ENCODE results near the gene SUGP2. TPM values are rescaled to one million over a fixed set of nuclear protein-coding genes. Genes with fewer than 3 reads are reported as not detected.

SUGP2 gene
- total RNA-seq, 3 donors from 2014 or later = 65.4 to 93.4 (median 69.8) TPM

GRCh38 chr19:19039901-19040300 is 6.6 kb upstream of the SUGP2 start:
- ATAC-seq = no peak
- no peak for TF ChIP-seq CTCF (IDR thresholded peaks at IDR 0.05)

GRCh38 chr19:19034204-19034624 is 897 bp upstream of the SUGP2 start:
- DNase-seq (peak; percentile 78 to 82 (median 80)), ATAC-seq (peak; percentile 81)
- H3K36me3 ChIP-seq (ENCODE audit: low read depth) = no peaks in the 10 kb centered on the region
- peaks cover 16% of the 10 kb centered on the region for H3K4me1 ChIP-seq (ENCODE audit: low read depth)
- H3K9me3 ChIP-seq = no peaks in the 10 kb centered on the region
- no peak overlapping the region for H3K4me3 ChIP-seq
- TF ChIP-seq CTCF (IDR thresholded peaks at IDR 0.05) = no peak
- intact Hi-C loops (cut with DNase I, micrococcal nuclease) = no loop called here

More at GRCh38 chr19:19039901-19040300, 6.6 kb upstream of the SUGP2 start:
- no peak overlapping the region for H3K4me3 ChIP-seq
- DNase-seq = no peak
- H3K4me1 ChIP-seq (ENCODE audit: low read depth) = no peaks in the 10 kb centered on the region
- H3K36me3 ChIP-seq (ENCODE audit: low read depth) = no peaks in the 10 kb centered on the region
- no peaks in the 10 kb centered on the region for H3K9me3 ChIP-seq
- intact Hi-C loops (cut with DNase I, micrococcal nuclease) = no loop called here

GRCh38 chr19:19033176-19033425 is 216 bp downstream of the SUGP2 start:
- H3K9me3 ChIP-seq = no peaks in the 10 kb centered on the region
- no peak for ATAC-seq
- intact Hi-C loops (cut with DNase I, micrococcal nuclease) = no loop called here
- DNase-seq = no peak
- no peaks in the 10 kb centered on the region for H3K36me3 ChIP-seq (ENCODE audit: low read depth)
- H3K4me3 ChIP-seq = peak overlapping the region; percentile 75
- H3K4me1 ChIP-seq (ENCODE audit: low read depth) = peaks cover 16% of the 10 kb centered on the region
- TF ChIP-seq CTCF (IDR thresholded peaks at IDR 0.05) = no peak

GRCh38 chr19:19032420-19033175 is 719 bp downstream of the SUGP2 start:
- ATAC-seq = no peak
- Histone ChIP-seq H3K4me1 (ENCODE audit: low read depth) (peaks cover 16% of the 10 kb centered on the region), H3K9me3 (no peaks in the 10 kb centered on the region), H3K4me3 (peak overlapping the region; percentile 75), H3K36me3 (ENCODE audit: low read depth) (no peaks in the 10 kb centered on the region)
- TF ChIP-seq CTCF (IDR thresholded peaks at IDR 0.05) = no peak
- intact Hi-C loops (cut with DNase I, micrococcal nuclease) = no loop called here
- peak; percentile 48 to 74 (median 71) for DNase-seq

- Histone ChIP-seq H3K9me3 (no peaks in the 10 kb centered on the region), H3K4me3 (no peak overlapping the region), H3K36me3 (ENCODE audit: low read depth) (no peaks in the 10 kb centered on the region), H3K4me1 (ENCODE audit: low read depth) (peaks cover 16% of the 10 kb centered on the region)
- DNase-seq (no peak), ATAC-seq (no peak)
- intact Hi-C loops (cut with DNase I, micrococcal nuclease) = no loop called here
- TF ChIP-seq CTCF (IDR thresholded peaks at IDR 0.05) = no peak
These were observed 1.4 kb downstream of the SUGP2 start for GRCh38 chr19:19031891-19032290.

- H3K4me3 ChIP-seq = no peak overlapping the region
- no peaks in the 10 kb centered on the region for H3K36me3 ChIP-seq (ENCODE audit: low read depth)
- intact Hi-C loops (cut with DNase I, micrococcal nuclease) = no loop called here
- no peak for TF ChIP-seq CTCF (IDR thresholded peaks at IDR 0.05)
- ATAC-seq (no peak), DNase-seq (no peak)
- no peaks in the 10 kb centered on the region for H3K9me3 ChIP-seq
- H3K4me1 ChIP-seq (ENCODE audit: low read depth) = peaks cover 9% of the 10 kb centered on the region
These were observed 4.8 kb downstream of the SUGP2 start for GRCh38 chr19:19028526-19028925.
